T-helper 2 cell (primary cell): ENCODE results near the gene DAPK1.

Source experiments
- DNase-seq, 5 experiments: peaks; one replicate each; pipeline versions ENCODE4 v3.0.0 to v3.0.0-alpha.2; 2012 to 2022

The DAPK1 gene

DNA sequence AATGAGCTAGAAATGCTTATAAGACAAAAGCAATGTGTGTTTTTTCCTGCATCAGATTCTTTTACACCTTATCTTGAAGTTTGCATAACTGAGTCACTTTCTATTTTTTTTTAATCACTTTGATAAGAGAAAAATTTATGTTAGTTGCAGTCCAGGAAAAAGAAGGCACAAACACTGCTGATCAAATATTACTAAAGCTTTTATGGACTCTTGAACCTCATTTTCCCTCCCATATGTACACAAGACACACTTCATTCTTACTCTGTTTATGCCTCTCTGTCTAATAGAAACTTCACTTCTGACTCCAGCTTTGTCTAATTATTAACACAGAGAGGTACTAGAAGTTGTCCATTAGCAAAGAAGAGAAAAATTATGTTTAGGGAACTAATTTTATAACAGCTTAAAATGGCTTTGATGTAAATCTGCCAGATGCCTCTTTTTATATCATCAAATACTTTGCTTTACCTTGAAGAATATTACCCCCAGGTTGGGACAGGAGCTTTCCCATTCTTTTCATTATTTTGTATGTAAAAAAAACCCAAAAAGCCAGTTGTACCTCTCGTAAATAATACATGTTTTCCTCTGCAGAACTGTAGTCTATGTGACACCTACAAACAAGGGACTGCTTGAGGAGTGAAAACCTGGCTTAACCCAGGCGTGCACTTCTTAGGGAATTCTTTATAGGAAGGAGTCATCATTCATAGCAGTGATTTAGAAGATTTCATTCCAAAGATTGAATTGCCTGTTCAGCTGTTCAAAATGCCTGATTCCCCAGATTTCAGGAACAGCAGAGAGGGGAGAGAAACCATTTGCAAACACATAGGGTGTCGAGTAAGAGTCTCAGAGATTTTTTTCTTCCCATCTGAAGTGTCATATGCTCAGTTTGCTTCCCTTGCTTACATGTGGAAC lies 72.6 kb downstream of the DAPK1 start:
- no peak for DNase-seq

DNA sequence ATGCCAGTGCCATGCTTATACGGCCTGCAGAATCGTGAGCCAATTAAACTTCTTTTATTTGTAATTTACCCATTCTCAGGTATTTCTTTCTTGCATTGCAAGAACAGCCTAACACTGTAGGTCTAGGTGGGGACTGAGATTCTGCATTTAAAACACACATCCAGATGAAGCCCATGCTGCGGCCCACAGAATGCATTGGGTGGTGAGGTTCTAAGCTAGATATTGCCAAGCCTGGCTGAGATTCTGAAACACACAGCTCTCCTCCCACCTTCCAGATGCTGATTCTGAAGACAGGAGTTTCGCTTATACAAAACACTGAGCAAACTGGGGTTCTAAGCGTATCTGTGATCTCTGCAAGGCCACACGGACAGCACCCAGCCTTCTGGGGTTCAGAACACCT lies 75.1 kb downstream of the DAPK1 start:
- DNase-seq, result no peak

DNA sequence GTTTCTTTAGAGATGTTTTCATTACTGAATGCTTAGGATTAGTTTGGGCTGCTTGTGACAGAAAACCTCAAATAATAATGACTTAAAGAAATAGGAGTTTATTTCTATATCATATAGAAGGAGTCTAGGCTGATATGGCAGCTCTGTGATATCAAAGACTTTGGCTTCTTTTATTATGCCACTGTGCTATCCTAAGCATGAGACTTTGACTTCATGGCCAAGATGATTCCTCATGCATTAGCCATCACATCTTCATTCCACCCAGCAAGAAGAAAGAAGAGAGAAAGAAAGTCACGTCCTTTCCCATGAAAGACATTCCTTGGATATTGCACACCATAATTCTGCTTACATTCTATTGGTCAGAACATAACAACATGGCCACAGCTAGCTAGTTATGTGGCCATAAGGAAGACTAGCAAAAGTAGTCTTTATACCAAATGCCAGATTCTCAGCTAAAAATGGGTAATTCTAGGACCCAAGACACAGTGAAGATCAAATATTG lies 76.2 kb downstream of the DAPK1 start:
- no peak for DNase-seq

DNA sequence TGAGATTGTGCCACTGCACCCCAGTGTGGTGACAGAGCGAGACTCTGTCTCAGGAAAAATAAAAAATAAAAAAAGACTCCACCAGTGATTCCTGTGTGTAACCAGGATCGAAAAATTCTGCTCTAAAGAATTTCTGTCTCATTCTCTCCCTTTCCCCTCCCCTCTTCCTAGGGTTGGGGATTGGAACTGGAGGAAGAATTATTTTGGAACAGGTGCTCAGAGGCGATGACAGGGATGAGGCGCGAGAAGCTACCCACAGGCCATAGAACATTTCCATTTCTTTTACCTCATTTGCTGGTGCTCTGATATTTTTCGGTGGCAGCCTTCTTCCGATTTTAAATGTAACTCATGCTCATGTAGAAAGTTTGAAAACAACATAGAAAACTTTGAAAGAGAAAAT lies 80.1 kb downstream of the DAPK1 start:
- no peak for DNase-seq

DNA sequence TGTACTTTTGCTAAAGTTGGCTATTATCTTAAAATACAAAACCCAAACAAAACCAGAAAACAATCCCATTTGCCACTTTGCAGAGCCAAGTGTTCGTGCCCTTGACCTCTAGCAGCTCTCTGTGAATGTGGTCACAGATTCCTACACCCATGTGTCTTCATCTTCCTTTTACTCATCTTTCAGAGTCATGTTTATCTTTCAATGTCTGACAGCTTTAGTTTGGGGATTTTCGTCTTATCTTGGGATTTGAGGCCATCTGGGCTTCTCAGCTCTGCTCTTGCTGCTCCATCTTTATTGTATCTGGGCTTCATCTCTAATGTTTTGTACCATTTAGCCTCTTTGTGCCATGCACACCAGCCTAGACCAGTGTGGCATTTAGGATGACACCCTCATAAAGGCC lies 81.0 kb downstream of the DAPK1 start:
- DNase-seq, result no peak

DNA sequence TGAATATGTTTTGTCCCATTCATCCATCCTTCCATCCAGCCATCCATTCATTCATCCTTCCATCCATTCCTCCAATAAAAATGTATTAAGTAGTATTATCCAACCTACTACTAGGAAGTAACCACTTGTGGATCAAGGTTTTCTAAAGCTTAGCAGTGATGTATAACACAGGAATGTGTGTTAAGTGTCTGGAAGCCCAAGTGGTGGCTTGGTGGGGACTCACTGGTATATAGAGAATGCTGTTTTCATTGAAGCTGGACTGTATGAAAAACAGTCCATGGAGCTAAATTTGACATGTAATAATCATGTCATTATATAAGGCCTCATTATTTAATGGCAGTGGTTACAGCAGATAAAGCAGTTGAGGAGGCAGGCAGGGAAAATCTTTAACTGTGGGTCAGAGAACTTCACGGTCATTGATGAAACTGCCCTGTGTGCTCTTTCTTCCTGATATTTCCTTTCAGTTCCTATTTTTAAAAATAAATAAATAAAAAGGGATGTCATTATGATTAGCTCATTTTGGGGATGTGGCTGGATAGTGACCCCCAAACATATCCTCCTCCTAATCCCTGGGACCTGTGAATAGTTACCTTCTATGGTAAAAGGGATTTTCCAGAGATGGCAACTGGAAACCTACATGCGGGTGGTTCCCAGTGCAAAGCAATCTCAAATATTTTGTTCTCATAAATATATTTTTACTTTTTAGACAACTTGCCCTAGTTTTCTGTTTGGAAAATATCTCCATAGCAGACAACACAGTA lies 82.3 kb downstream of the DAPK1 start:
- no peak for DNase-seq

DNA sequence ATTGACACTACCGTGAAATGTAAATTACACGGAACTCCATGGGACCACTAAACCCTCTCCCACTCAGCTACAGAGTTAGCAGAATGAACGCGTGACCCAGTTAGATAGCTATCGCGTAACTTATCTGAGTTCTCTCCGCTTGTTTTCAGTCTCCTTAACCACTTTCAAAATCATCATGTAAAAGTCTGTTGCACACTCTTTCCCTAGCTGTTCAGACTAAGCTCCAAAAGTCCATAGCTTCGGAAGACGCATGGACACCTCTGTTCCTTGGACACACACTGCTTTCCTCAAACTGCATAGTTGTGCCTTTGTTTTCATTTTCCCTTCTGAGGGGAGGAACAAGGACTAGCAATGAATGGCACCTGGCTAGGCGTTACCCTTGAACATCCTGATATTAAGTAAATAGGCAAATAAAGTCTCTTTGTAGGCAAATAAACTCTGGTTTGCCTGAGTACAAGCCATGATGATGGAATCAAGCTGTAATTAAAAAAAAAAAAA lies 83.3 kb downstream of the DAPK1 start:
- DNase-seq, result no peak

DNA sequence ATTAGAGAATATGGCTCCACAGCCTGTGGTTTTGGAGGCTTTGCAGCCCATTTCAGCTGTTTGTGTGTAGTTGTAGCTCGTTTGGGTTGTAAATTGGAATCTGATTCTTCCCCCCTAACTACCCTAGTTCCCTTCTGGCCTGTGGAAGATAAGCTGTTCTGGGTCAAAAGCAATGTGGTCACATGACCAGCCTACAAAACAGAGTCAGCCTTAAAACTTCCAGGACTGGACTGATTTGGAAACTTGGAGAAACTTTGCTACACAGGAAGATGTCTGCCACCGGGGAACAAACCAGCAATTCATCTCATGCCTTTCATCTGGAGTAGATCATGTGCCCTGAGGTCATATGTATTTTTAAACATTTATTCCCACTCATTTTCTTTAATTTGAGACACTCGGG lies 83.8 kb downstream of the DAPK1 start:
- no peak for DNase-seq

DNA sequence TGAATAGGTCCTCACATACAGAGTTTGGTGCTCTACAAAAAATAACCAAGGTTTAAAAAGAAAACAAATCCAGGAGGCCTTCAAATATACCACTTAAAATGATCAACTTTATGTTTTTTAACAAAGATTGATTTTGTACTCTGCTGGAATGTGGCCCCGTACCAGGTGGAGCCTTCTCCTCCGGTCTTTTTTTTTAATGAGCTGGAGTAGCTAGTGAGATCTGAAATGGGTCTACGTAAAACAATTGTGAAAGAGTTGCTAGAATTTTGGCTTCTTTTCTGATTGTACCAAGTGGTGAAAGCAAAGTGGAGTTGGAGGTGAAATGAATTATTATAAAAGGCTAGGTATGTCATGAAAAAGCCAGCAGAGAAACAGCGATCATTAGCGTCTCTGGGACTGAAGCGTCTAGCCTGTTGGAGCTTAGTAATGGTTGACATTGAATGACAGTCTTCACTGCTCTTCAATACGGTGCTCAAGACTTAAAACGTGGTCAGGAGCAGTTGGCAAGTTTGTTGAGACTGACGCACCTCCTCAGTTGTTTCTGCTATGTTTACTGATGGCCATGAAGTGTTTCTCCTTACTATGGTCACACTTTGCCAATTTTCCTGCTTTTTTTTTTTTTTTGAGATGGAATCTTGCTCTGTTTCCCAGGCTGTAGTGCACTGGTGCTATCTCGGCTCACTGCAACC lies 84.4 kb downstream of the DAPK1 start:
- no peak for DNase-seq

DNA sequence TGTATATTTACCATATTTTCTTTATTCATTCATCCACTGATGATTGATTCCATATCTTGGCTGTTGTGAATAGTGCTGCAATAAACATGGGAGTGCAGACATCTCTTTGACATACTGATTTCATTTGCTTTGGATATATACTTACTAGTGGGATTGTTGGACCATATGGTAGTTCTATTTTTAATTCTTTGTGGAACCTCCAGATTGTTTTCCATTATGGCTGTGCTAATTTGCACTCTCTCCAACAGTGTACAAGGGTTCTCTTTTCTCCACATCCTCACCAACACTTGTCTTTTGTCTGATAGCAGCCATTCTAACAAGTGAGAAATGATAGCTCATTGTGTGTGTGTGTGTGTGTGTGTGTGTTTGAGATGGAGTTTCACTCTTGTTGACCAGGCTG lies 86.7 kb downstream of the DAPK1 start:
- no peak for DNase-seq

DNA sequence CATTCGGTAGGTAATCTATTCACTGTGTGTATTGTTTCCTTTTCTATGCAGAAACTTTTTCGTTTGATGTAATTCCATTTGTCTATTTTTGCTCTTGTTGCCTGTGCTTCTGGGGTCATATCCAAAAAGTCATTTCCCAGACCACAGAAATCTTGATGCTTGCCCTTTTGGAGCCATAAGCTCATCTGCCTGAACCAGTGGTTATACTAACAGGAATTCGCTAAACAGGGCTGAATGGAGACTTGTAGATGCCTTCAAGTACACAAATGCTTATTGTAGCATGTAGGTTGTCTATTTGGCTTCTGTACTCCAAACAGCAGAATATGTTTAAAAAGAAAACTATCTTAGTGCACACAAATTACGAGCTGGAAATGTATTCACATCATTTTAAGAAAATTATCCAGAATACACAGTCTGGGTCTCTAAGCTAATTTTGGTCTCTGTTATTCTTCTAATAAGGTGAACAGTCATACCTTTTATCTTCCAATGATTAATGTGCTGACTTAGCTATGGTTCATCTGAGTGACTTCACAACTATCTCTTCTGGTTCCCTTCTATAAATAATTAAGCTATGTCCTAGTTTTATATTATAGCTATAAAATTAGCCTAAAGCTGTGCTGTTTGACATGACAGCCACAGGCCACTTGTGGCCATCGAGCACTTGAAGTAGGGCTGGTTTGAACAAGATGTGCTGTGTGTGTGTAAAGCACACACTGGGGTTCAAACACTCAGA lies 87.6 kb downstream of the DAPK1 start:
- no peak for DNase-seq

DNA sequence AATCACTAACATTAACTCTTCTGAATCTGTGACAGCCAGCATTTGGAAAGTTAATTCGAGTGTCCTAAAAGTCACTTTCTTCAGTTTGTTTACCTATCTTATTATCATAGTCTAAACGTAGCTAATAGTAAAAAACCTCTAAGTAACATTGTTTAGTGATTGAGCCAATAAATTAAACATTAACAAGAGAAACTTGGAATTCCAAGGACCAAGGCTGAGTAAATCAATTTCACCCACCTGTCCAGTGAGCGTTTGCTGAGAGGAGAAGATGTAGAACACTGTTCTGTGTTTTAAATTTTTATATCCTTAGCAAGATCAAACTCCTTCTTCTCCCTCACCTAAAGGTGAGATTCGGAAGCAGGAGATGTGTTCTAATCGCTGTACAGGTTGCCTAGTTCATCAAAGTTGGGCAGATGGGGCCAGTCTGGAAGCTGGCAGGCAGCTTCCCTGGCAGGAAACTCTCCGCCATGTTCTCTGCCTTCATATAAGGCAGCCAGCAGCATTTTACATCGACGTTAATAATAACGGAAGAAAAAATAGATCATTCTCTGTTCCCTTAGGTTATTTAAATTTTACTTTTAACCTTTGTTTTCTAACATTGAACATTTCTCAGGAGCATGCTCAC lies 89.2 kb downstream of the DAPK1 start:
- no peak for DNase-seq

DNA sequence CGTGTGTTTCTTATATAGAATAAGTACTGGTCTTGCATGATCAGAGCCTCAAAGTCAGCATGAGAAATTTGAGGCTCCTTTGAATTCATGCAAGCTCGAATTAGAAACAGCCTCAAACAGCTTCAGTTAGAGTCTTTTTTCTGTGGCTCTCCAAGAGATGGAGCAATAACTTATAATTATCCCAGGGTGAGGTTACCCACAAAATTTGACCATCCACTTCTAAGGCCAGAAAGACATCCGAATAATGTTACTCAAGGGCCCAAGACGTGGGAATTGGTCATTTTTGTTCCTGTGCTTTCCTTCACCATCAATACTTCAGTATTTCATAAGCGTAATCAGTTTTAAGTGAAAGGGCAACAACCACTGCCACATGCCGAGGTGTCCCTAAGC lies 89.7 kb downstream of the DAPK1 start:
- DNase-seq, result no peak

DNA sequence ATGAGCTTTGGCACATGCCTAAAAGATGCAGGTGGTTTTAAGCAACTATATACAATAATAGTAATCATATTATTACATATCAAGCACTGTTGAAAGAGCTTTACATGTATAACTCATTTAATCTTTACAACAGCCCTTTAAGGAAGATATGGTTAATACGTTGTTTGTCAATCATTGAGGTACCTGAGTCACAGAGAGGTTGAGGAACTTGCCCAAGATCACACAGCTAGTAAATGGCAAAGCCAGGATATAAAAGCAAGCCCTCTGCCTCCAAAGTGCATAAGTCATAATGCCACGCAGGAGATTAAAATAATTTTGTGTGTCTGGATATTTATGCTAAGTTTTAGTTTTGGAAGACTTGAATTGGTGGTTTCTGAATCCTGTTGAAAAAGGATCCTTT lies 90.2 kb downstream of the DAPK1 start:
- DNase-seq, result no peak

DNA sequence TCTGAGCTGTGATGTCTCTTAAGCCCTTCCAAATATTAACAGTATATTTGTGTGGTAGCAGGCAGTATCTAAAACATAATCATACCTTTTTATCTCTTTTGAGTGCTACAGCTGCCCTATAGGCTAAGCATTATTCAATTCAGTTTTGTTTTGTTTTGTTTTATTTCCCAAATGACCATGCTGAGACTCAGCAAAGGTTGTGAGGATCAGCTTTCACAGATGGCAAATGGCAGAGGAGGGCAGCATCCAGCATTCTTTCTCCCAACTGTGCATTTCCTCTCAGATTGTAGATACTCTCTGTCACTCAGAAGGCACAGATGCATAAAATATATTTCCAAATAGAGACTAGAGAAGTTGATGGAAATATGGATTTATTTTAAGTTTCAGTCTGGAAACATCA lies 90.7 kb downstream of the DAPK1 start:
- DNase-seq, result no peak

DNA sequence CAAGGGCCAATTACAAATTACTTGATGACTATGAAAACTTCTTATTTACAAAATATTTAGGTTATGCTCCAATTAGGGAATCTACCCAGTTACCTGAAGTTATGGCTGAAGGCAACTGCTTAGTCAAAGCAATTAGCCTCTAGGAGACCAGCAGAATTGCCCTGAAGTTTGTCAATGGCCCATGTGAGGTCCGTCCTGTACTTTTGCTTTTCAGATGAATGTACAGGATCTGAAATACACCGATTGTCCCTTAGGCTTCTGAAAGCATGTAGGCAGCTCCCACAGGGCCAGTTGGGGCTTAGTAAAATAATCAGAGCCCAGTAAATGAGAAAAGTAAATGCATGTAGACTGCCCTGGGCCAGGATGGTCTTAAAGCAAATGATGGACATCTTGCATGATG lies 93.3 kb downstream of the DAPK1 start:
- DNase-seq, result no peak

DNA sequence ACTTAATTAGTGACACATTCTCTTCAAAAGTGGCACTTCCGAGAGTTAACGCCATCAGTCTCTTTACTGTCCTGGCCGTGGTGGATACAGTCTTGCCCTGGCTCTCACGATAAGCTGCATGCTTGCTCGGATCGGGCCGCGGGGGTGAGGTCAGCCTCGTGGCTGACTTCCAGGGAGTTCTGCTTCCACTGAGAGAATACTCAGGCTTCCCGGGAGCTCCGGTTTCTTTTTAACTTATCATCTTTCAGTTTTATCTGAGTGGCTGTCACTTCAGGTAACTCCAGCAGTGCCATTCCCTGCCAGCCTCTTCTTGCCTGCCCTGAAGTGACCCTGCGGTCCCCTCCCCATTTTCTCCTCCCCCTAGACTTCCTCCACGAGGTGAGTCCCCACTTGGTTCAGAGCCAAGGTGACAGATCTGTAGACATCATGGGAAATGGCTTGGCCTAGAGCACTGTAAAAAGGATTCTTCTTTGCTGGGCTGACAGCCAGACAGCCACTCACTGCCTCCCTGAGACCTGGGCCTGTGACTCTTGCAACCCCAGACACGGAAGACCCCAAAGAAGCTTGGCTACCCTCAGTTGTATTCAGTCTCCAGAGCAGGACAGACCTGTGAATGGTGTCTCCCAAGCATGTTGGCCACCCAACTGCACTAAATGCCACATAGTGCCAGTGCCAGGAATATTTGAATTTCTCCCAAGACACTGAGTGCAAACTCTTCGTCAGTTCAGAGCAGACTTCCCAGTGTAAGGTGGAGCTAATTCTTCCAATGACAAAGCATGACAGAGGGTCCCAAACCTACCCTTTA lies 95.1 kb downstream of the DAPK1 start:
- no peak for DNase-seq

DNA sequence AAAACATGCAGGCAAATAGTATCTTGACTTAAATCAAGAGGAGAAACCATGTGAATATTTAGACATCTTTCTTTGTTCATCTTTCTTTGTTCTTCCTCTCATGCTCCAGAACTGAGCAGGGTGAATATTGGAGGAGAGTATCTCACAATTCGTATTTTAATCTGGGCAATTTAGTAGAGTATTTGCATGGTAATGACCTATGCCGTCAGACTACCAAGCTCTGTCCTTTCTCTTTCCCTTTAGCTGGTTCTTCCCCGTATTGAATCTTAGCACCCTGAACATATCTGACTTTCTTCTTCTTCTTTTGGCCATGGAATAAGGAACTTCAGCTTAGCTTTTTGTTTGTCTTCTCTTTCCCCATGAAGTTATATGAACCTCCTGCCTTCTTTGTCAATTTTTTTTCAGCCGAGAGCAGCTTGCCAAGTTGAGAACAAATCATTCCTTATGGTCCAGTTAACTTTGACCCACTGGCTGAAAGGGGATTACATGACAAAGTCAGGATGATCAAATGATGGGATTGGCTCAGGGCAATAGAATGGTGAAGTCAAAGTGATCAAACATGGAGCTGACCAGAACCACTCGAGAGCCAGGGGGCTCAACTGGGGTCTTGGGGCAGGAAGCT lies 95.8 kb downstream of the DAPK1 start:
- DNase-seq, result no peak

DNA sequence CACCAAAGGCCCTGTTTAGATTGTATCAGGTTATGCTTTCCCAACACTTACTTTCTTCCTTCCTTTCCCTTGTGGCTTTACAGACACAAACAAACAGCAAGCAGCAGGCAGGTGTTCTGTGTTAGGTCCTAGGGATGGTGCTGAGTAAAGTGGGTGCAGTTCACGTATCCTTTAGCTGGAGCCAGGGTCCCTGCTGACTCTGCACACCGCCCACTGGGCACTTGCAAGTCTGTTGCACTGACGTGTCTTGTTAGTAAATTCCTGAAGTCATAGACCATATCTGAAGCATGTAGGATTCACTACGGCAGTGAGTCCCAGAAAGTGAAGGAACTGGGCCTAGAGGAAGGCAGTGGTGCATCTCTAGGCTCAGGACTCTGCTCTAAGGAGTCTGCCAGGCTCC lies 96.5 kb downstream of the DAPK1 start:
- no peak for DNase-seq

DNA sequence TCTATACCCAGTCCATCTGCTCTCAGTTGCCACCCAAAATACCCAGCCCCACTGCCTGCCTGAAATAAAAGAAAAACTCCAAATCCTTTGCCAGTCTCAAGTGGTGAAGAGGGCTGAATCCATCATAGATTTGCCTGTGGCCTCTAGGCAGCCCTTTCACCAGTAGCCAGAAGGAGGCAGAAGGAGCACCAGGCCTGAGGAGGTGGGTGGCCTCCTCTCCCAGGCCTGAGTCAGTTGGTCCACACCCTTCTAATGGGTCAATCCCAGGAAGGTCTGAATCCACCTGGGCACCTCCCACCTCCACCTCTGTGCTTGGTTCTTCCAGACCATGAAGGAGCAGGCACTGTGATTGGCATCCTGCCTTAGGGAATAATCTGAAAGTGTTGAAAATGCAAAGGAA lies 97.0 kb downstream of the DAPK1 start:
- no peak for DNase-seq

DNA sequence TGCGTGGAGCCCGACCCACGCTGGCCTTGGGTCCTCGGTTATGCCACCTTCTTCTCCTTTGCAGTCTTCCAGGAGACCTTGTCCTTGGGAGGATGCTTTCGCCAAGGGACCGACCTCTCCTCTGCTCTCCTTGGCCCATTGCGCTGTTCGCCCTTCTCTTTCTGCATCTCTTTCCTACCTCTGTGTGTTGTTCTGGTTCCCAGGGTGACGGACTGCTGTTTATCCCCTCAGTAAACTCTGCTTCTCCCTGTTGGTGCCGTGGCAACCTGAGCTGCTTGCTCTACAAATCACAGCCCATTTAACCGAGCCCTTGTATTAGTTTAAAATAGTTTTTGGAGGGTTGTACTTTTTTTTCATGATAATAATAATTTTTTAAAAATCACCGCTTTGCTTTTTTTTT lies 97.9 kb downstream of the DAPK1 start:
- DNase-seq, result no peak
